Kidney (tissue), 14 donors: ENCODE data around the gene EPHA5. TPM values are rescaled to one million over a fixed set of nuclear protein-coding genes. Genes with fewer than 3 reads are reported as not detected.

Source experiments
- DNase-seq, 5 donors: peaks; one replicate each; pipeline ENCODE4 v3.0.0-alpha.2; 2013 to 2020
- FAIRE-seq: peaks from 2 replicates; lab custom pipeline; 2012; peaks lifted over from hg19 to GRCh38; lab: Jason Lieb, UNC
- H3K27ac ChIP-seq, 2 donors: one replicate each; pipeline ENCODE4 v1.7.0; 2013; ENCODE audit warnings: low read depth in 2 of 2, low read length in 2 of 2, inconsistent platforms in 1 of 2
- H3K27me3 ChIP-seq: one replicate; pipeline ENCODE4 v1.7.1; 2013; ENCODE audit warnings: low read length, inconsistent platforms; ENCODE audit not compliant: control insufficient read depth, insufficient read depth
- H3K36me3 ChIP-seq, 3 donors: one replicate each; pipeline versions ENCODE4 v1.7.0 to v1.7.1; 2013; ENCODE audit warnings: low read length in 3 of 3, control low read depth in 1 of 3, inconsistent platforms in 1 of 3; ENCODE audit not compliant: insufficient read depth in 3 of 3, control insufficient read depth in 2 of 3
- H3K4me1 ChIP-seq, 3 donors: one replicate each; pipeline versions ENCODE4 v1.7.0 to v1.7.1; 2013; ENCODE audit warnings: low read length in 3 of 3, inconsistent platforms in 1 of 3, low read depth in 1 of 3; ENCODE audit not compliant: control insufficient read depth in 2 of 3, insufficient read depth in 2 of 3
- H3K4me3 ChIP-seq, 3 donors: one replicate each; pipeline versions ENCODE4 v1.7.0 to v1.8.1; 2013; ENCODE audit warnings: low read length in 3 of 3, control low read depth in 1 of 3, inconsistent platforms in 1 of 3
- H3K9ac ChIP-seq, 3 donors: one replicate each; pipeline versions ENCODE4 v1.7.0 to v1.7.1; 2013; ENCODE audit warnings: low read length in 3 of 3, control low read depth in 1 of 3, inconsistent platforms in 1 of 3
- H3K9me3 ChIP-seq, 3 donors: one replicate each; pipeline versions ENCODE4 v1.7.0 to v1.7.1; 2013; ENCODE audit warnings: low read length in 3 of 3, control low read depth in 1 of 3, inconsistent platforms in 1 of 3; ENCODE audit not compliant: control insufficient read depth in 2 of 3, insufficient read depth in 1 of 3
- intact Hi-C: fragments of 100-400 bp; cut with DNase I; formaldehyde crosslinking; loops from one replicate; pipeline ENCODE4 v1.11.1; 2022
- polyA plus RNA-seq: library from polyadenylated mRNA; stranded (reverse); fragments of 350-450 nt; fragmentation: Illumina TruSeq; extraction: RNeasy Lipid Tissue Mini Kit (QIAGEN cat#74804); gene quantifications from one replicate; pipeline ENCODE4 v1.2.3, GENCODE V29; 2014; ENCODE audit warnings: low read depth, low replicate concordance; ENCODE audit not compliant: insufficient read depth
- total RNA-seq: library from RNA; stranded (reverse); fragmentation: NEBNext Ultra II Directional; extraction: Animal tissue kit (Norgen Biotek cat#: 25700); gene quantifications from one replicate; pipeline ENCODE4 v1.2.1, GENCODE V29; 2021
- TF ChIP-seq, protein P1 (sequence below): IDR thresholded peaks from 3 replicates; pipeline ENCODE4 v1.5.1; 2012; ENCODE audit warnings: mild to moderate bottlenecking, moderate library complexity, borderline replicate concordance; ENCODE audit not compliant: insufficient read depth; ENCODE audit errors: extremely low read depth
- donor health status: control.
- donor health status: control.
- donor health status: control.
- donor health status: control.
- donor health status: control.
- donor health status: DM: yes; HTN: yes; CAD: no.
- donor health status: Normal renal cell carcinoma (clear cell type).

EPHA5 gene
- total and polyA plus RNA-seq, 2 donors from 2014 or later: 0.22 TPM; not detected in 1

DNA sequence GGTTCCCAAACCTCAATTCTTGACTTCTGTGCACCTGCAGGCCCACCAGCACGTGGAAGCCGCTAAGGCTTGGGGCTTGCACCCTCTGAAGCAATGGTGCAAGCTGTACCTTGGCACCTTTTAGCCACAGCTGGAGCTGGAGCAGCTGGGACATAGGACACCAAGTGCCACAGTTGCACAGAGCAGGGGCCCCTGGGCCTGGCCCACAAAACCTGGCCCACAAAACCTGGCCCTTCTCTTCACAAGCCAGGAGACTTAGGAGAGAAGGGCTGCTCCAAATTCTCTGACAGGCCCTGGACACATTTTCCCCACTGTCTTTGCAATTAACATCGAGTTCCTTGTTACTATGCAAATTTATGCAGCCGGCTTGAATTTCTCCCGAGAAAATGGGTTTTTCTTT is 197.8 kb downstream of the EPHA5 start:
- no peak for DNase-seq
- Histone ChIP-seq H3K9me3 (no peaks in the 10 kb centered on the region), H3K4me3 (no peak overlapping the region), H3K36me3 (no peaks in the 10 kb centered on the region), H3K27me3 (no peaks in the 10 kb centered on the region), H3K4me1 (no peaks in the 10 kb centered on the region), H3K9ac (no peak overlapping the region), H3K27ac (no peak overlapping the region)
- intact Hi-C loops: no loop called here
- TF ChIP-seq, protein P1, sequence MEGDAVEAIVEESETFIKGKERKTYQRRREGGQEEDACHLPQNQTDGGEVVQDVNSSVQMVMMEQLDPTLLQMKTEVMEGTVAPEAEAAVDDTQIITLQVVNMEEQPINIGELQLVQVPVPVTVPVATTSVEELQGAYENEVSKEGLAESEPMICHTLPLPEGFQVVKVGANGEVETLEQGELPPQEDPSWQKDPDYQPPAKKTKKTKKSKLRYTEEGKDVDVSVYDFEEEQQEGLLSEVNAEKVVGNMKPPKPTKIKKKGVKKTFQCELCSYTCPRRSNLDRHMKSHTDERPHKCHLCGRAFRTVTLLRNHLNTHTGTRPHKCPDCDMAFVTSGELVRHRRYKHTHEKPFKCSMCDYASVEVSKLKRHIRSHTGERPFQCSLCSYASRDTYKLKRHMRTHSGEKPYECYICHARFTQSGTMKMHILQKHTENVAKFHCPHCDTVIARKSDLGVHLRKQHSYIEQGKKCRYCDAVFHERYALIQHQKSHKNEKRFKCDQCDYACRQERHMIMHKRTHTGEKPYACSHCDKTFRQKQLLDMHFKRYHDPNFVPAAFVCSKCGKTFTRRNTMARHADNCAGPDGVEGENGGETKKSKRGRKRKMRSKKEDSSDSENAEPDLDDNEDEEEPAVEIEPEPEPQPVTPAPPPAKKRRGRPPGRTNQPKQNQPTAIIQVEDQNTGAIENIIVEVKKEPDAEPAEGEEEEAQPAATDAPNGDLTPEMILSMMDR: no peak
- no peak for FAIRE-seq

DNA sequence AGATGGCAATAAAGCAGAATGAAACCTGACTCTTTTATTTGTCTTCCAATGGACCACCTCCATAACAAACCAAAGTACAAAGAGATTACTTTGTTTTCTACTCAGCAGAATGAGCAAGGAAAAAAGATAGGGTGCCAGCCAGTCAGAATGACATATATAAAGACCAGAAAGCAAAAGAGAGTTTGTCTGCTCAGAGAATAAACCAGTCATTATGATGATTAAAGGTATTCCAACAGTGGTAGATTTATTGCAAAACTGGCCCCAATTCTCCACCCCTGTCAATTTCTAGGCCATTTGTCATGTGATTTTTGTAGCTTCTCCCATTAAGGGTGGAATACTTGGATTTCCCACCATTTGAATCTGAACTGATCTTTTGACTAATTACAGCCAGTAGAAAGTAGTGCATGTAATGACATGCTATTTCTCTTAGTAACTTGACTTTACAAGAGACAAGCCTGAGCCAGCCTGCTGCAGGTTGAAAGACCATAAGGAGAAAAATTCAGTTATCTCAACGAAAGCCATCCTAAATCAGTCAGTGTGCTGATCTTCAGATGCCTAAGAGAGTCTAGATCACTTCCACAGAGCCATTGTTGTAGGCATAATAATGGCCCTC is 203.1 kb downstream of the EPHA5 start:
- TF ChIP-seq, protein P1: no peak
- intact Hi-C loops: no loop called here
- FAIRE-seq: no peak
- no peak overlapping the region for H3K9ac ChIP-seq
- DNase-seq: no peak
- no peaks in the 10 kb centered on the region for H3K27me3 ChIP-seq
- no peak overlapping the region for H3K27ac ChIP-seq
- H3K9me3 ChIP-seq: no peaks in the 10 kb centered on the region
- no peak overlapping the region for H3K4me3 ChIP-seq
- H3K4me1 ChIP-seq: no peaks in the 10 kb centered on the region
- H3K36me3 ChIP-seq: no peaks in the 10 kb centered on the region

DNA sequence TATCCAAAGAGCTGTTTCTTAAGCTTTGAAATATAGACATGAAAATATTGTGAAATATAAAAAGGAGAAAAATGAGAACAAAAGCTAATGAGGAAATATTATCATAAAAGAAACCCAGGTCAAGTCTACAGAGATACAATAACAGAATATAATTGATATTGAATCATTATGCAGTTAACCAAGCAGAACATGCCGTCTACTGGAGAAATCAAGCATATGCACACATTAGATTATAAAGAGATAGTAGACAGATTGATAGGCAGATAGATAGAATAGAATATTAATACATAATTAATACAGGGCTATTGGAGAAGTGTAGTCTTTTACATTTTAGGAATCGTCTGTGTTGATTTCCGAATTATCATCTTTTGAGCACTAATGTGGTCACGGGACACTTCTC is 208.5 kb downstream of the EPHA5 start:
- intact Hi-C loops: no loop called here
- no peaks in the 10 kb centered on the region for H3K4me1 ChIP-seq
- H3K36me3 ChIP-seq: no peaks in the 10 kb centered on the region
- no peak overlapping the region for H3K9ac ChIP-seq
- H3K27me3 ChIP-seq: no peaks in the 10 kb centered on the region
- no peak for DNase-seq
- FAIRE-seq: no peak
- H3K27ac ChIP-seq: no peak overlapping the region
- H3K9me3 ChIP-seq: no peaks in the 10 kb centered on the region
- TF ChIP-seq, protein P1: no peak
- H3K4me3 ChIP-seq: no peak overlapping the region

DNA sequence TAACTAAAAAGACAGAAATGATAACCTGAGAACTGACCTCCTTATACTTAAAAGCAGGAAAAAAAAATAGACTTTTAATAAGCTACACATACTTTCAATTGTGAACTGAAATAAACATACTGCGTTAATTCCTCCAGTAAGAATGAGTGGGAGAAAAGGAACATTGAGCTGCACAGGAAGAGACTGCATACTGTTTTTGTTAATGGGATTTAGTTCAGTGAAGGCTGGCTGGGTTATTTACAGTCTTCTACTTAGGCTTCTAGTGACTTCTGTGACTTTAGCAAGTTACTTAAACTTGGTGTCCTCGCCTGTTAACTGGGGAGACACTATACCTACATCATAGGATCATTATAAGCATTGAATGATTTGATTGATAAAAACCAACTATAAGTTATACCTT is 213.3 kb downstream of the EPHA5 start:
- Histone ChIP-seq H3K27me3 (no peaks in the 10 kb centered on the region), H3K36me3 (no peaks in the 10 kb centered on the region), H3K9me3 (no peaks in the 10 kb centered on the region), H3K9ac (no peak overlapping the region), H3K4me3 (no peak overlapping the region), H3K4me1 (no peaks in the 10 kb centered on the region), H3K27ac (no peak overlapping the region)
- TF ChIP-seq, protein P1: no peak
- intact Hi-C loops: no loop called here
- DNase-seq: peak in 1 of 5 donors; percentile 3
- FAIRE-seq: no peak
